Renal cortex interstitium (tissue), 11 donors: ENCODE results near the gene PLXNA2. TPM values are rescaled to one million over a fixed set of nuclear protein-coding genes. Genes with fewer than 3 reads are reported as not detected.
A peak's percentile ranks its signal among the peaks of the same experiment; 100 is the strongest.

Source experiments
- DNase-seq, 11 donors: peaks; one replicate each; pipeline ENCODE4 v3.0.0-alpha.2; 2013; ENCODE audit warnings: low read depth in 9 of 11, low spot score in 4 of 11; ENCODE audit errors: extremely low read depth in 1 of 11
- polyA plus RNA-seq, 3 donors: library from polyadenylated mRNA; unstranded; fragments of 120-200 nt; gene quantifications; one replicate each; pipeline ENCODE4 v1.2.1, GENCODE V29; 2013; ENCODE audit not compliant: insufficient read length in 3 of 3

Gene PLXNA2
- polyA plus RNA-seq, 3 donors: 13.7 to 16.6 (median 16.1) TPM

GRCh38 chr1:208052926-208053407 lies 191.2 kb downstream of the PLXNA2 start:
- no peak for DNase-seq

- DNase-seq: no peak
Observed at GRCh38 chr1:208052135-208052534, 192.0 kb downstream of the PLXNA2 start.

- no peak for DNase-seq
Observed at GRCh38 chr1:208051651-208052050, 192.5 kb downstream of the PLXNA2 start.

- DNase-seq: no peak
Observed at GRCh38 chr1:208048904-208049303, 195.3 kb downstream of the PLXNA2 start.

- no peak for DNase-seq
Observed at GRCh38 chr1:208047975-208048374, 196.2 kb downstream of the PLXNA2 start.

GRCh38 chr1:208047476-208047934 lies 196.7 kb downstream of the PLXNA2 start:
- DNase-seq: peak in 9 of 11 donors; percentile 39 to 71 (median 62)

- DNase-seq: no peak
Observed at GRCh38 chr1:208045463-208046260, 198.5 kb downstream of the PLXNA2 start.

GRCh38 chr1:208044589-208045462 lies 199.4 kb downstream of the PLXNA2 start:
- no peak for DNase-seq

GRCh38 chr1:208043691-208044181 lies 200.4 kb downstream of the PLXNA2 start:
- DNase-seq: no peak

GRCh38 chr1:208042868-208043267 lies 201.3 kb downstream of the PLXNA2 start:
- no peak for DNase-seq

- no peak for DNase-seq
Observed at GRCh38 chr1:208042041-208042615, 202.1 kb downstream of the PLXNA2 start.

- no peak for DNase-seq
Observed at GRCh38 chr1:208041505-208041904, 202.7 kb downstream of the PLXNA2 start.

GRCh38 chr1:208040821-208041297 lies 203.3 kb downstream of the PLXNA2 start:
- DNase-seq: no peak

- no peak for DNase-seq
Observed at GRCh38 chr1:208039536-208040332, 204.4 kb downstream of the PLXNA2 start.

GRCh38 chr1:208038303-208038702 lies 205.9 kb downstream of the PLXNA2 start:
- no peak for DNase-seq

GRCh38 chr1:208036918-208037766 lies 207.0 kb downstream of the PLXNA2 start:
- DNase-seq: no peak

- DNase-seq: no peak
Observed at GRCh38 chr1:208036106-208036808, 207.9 kb downstream of the PLXNA2 start.
